Measurements from ENCODE around the gene FURIN.
"Not testable (repeated sequence)": the region's sequence is repeated elsewhere in the genome, so short reads cannot be mapped to it uniquely, and the experiment has no call there.

FURIN gene

DNA sequence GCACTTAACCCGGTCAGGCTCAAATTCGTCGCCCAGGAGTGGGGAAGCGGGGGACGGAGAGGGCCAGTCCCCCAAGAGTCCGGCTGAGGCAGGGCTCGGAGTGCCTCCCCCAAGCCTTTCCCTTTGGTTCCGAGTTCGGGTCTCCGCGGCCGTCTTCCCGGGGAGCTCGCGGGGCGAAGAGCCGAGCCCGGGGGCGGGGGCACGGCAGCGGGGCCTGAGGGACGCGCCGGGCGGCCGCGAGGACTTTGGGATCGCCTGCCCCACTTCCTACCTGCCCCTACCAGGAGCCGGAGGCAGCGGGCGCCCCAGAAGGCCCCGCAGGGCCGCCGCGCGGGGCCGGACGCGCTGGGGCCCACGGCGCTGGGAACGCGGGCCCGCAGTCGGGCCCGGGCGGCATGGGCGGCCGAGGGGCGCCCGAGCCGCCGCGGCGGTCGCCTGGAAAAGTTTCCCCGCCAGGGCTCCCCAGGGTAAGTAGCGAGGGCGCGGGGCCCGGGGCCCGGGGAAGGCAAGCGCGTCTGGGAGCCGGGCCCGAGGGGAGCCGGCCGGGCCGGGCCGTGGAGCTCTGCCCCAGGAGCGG lies 2.8 kb downstream of the FURIN start:
- peak in 1 of 2 experiments; percentile 27 for DNase-seq

- peak in 1 of 2 experiments; percentile 26 for DNase-seq
These were observed 3.5 kb downstream of the FURIN start for GRCh38 chr15:90871716-90872485.

GRCh38 chr15:90872486-90873184 lies 4.2 kb downstream of the FURIN start:
- DNase-seq = peak; percentile 48 to 53

DNA sequence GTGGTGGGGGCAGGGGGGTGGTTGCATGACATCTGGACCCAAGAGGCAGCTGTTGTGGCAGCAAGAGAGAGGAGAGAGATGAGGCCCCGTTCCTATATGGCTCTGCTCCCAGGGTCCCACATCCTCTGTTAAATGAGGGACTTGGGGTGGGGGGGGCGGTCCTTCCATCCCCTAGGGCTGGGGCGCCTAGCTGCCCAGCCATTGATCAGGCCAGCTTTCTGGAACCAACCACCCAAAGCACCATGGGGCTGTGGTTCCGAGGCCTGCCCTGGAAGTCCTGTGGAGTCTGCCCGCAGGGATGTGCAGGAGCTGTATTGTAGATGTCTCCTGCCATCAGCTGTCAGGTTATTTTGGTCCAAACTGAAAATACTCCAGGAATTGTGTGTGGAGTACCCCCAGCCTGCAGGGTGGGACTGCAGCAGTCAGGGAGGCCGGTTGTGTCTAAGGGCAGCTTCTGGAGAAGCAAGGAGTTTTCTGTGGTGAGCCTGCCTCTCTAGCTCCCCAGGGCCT lies 5.2 kb downstream of the FURIN start:
- no peak for DNase-seq

GRCh38 chr15:90873998-90874605 lies 5.7 kb downstream of the FURIN start:
- DNase-seq = no peak

GRCh38 chr15:90874986-90875385 lies 6.6 kb downstream of the FURIN start:
- DNase-seq = not testable (repeated sequence)

GRCh38 chr15:90875549-90875981 lies 7.2 kb downstream of the FURIN start:
- no peak for DNase-seq

DNA sequence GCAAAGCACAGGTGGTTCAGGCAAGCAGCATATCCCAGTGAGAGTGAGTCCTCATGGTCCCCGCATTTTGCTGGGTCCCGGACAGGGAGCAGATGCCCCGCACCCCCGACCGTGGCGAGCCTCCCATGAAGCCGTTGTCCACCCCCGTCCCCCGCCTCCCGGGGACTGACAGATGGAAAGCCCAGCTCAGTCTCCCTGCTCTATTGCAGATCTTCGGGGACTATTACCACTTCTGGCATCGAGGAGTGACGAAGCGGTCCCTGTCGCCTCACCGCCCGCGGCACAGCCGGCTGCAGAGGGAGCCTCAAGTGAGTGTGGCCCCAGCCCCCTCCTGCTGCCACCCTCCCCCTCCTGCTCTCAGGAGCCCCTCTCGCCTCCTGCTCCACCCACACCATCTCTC lies 7.7 kb downstream of the FURIN start:
- DNase-seq = no peak

DNA sequence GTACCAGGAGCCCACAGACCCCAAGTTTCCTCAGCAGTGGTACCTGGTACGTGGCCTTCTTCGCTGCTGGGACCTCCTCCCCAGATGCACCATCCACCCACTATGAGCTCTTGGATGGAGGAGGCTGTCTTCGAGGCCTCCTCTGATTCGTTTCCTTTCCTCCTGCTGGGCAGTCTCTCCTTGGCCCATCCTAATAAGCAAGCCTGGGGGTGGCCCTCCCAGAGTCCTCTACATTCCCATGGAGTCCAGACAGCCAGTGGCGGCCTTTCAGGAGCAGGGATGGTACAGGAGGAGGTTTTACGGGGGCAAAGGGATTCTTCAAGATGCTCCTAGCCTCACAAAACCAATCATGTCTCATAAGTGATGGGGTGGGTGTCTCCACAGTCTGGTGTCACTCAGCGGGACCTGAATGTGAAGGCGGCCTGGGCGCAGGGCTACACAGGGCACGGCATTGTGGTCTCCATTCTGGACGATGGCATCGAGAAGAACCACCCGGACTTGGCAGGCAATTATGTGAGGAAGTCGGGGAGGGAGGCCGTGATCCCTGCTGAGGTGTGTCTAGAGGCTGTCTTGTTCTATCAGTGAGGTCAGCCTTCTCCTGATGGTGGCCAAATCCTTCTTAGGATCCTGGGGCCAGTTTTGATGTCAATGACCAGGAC lies 8.3 kb downstream of the FURIN start:
- DNase-seq = no peak

- DNase-seq = no peak
These were observed 8.9 kb downstream of the FURIN start for GRCh38 chr15:90877315-90877714.

DNA sequence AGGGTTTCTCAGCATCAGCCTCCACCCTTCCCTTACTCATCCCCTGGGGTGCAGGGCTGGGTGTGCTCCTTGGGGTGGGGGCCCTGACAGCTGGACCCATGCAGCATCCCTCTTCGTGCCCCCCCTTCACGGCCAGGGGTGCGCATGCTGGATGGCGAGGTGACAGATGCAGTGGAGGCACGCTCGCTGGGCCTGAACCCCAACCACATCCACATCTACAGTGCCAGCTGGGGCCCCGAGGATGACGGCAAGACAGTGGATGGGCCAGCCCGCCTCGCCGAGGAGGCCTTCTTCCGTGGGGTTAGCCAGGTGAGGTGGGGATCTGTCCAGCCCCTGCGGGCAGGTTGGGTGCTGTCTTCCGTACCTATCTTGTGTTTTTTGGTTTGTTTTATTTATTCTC lies 9.6 kb downstream of the FURIN start:
- DNase-seq = no peak

DNA sequence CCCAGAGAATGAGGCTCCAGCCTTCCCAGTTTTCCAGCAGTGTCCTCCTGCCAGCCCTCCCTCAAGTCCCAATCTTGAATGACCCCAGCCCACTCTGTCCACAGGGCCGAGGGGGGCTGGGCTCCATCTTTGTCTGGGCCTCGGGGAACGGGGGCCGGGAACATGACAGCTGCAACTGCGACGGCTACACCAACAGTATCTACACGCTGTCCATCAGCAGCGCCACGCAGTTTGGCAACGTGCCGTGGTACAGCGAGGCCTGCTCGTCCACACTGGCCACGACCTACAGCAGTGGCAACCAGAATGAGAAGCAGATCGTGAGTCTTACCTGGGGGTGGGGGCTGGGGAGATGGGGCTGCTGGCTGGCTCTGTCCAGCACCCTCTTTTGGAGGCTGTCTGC lies 10.3 kb downstream of the FURIN start:
- no peak for DNase-seq

- no peak for DNase-seq
These were observed 11.5 kb downstream of the FURIN start for GRCh38 chr15:90879730-90880366.

GRCh38 chr15:90880381-90881145 lies 12.2 kb downstream of the FURIN start:
- DNase-seq = no peak

DNA sequence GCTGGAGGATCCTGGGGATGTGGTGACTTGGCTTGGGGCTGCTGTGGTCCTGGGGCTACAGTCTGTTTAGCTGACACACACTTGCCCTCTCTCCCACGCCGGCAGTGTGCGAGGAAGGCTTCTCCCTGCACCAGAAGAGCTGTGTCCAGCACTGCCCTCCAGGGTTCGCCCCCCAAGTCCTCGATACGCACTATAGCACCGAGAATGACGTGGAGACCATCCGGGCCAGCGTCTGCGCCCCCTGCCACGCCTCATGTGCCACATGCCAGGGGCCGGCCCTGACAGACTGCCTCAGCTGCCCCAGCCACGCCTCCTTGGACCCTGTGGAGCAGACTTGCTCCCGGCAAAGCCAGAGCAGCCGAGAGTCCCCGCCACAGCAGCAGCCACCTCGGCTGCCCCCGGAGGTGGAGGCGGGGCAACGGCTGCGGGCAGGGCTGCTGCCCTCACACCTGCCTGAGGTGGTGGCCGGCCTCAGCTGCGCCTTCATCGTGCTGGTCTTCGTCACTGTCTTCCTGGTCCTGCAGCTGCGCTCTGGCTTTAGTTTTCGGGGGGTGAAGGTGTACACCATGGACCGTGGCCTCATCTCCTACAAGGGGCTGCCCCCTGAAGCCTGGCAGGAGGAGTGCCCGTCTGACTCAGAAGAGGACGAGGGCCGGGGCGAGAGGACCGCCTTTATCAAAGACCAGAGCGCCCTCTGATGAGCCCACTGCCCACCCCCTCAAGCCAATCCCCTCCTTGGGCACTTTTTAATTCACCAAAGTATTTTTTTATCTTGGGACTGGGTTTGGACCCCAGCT lies 13.0 kb downstream of the FURIN start:
- DNase-seq = no peak

GRCh38 chr15:90881978-90882721 lies 13.8 kb downstream of the FURIN start:
- DNase-seq = no peak

- no peak for DNase-seq
These were observed 14.6 kb downstream of the FURIN start for GRCh38 chr15:90882781-90883525.

DNA sequence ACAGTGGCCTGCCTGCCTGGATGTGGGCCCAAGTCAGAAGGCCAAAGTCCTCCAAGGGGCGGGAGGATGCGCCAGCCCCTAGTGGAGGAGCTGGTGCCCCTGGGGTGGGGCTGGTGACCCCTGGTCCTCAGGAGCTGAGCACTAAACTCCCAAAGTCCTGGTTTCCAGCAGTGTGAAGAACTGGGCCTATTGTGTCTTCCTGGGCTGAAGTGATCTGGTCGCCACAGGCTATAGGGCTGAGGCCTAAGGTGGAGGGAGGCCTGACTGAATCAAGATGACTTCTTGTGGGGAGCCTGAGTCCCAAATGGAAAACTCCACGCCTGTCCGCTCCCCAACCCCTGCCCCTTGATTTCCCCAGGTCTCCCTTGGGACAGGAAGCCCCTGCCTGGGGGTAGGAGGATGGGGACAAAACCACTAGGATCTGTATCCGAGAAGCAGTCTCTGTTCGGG lies 15.2 kb downstream of the FURIN start:
- no peak for DNase-seq
